SK-N-SH (cell line): Measurements from ENCODE around the gene FRA10AC1. TPM values are rescaled to one million over a fixed set of nuclear protein-coding genes. Genes with fewer than 3 reads are reported as not detected.

Source experiments
- CTCF ChIA-PET: fragments of 300-600, 350-600 bp; formaldehyde crosslinking; extraction: SDS; loops from one replicate; lab custom pipeline; 2021; lab: Yijun Ruan, JAX
- POLR2A ChIA-PET: fragments of 350-600 bp; sonication (Branson Sonifier 250); formaldehyde crosslinking; extraction: SDS; loops from one replicate; lab custom pipeline; 2020; ENCODE audit warnings: antibody characterized with exemption, inconsistent platforms; lab: Yijun Ruan, JAX
- DNase-seq: peaks from one replicate; pipeline ENCODE4 v3.0.0; 2012
- H2AFZ ChIP-seq: fragments of 200-600 bp; sonication (generic); 2 replicates; pipeline ENCODE4 v1.8.1; 2016; ENCODE audit warnings: antibody characterized with exemption, mild to moderate bottlenecking, low read depth
- H3F3A ChIP-seq: fragments of 200-600 bp; sonication (generic); replicated peaks from 2 replicates; pipeline ENCODE3; 2016; ENCODE audit warnings: antibody characterized with exemption, mild to moderate bottlenecking; ENCODE audit not compliant: insufficient read depth
- H3K27ac ChIP-seq, 2 experiments: fragments of 200-500 bp in 1 of 2; fragments of 200-600 bp in 1 of 2; sonication (Bioruptor generic) in 1 of 2; sonication (generic), shearing (Covaris generic) in 1 of 2; 2 replicates each; pipeline versions ENCODE4 v1.5.1 to v1.6.1; 2014 to 2016; ENCODE audit warnings: low read depth in 2 of 2, inconsistent platforms in 1 of 2, low read length in 1 of 2, mild to moderate bottlenecking in 1 of 2, mixed read lengths in 1 of 2
- H3K27me3 ChIP-seq: fragments of 200-600 bp; sonication (generic), shearing (Covaris generic); 2 replicates; pipeline ENCODE4 v1.6.1; 2016; ENCODE audit warnings: mixed run types; ENCODE audit not compliant: insufficient read depth
- H3K36me3 ChIP-seq, 2 experiments: fragments of 200-500 bp in 1 of 2; fragments of 200-600 bp in 1 of 2; sonication (Bioruptor generic) in 1 of 2; sonication (generic) in 1 of 2; replicated peaks in 1 of 2; 2 replicates each; pipeline versions ENCODE3 to v1.5.1; 2014 to 2016; ENCODE audit warnings: low read length in 1 of 2, mild to moderate bottlenecking in 1 of 2; ENCODE audit not compliant: insufficient read depth in 2 of 2, control insufficient read depth in 1 of 2
- H3K4me1 ChIP-seq, 2 experiments: fragments of 200-500 bp in 1 of 2; fragments of 200-600 bp in 1 of 2; sonication (Bioruptor generic) in 1 of 2; sonication (generic), shearing (Covaris generic) in 1 of 2; 2 replicates each; pipeline versions ENCODE4 v1.5.1 to v1.6.1; 2014 to 2016; ENCODE audit warnings: low read depth in 1 of 2, low read length in 1 of 2, mixed run types in 1 of 2; ENCODE audit not compliant: insufficient read depth in 2 of 2, control insufficient read depth in 1 of 2
- H3K4me2 ChIP-seq: fragments of 200-600 bp; sonication (generic), shearing (Covaris generic); 2 replicates; pipeline ENCODE4 v1.6.1; 2017; ENCODE audit warnings: mixed run types
- H3K4me3 ChIP-seq, 2 experiments: fragments of 200-500 bp in 1 of 2; fragments of 200-600 bp in 1 of 2; sonication (Bioruptor generic) in 1 of 2; sonication (generic), shearing (Covaris generic) in 1 of 2; 2 replicates each; pipeline versions ENCODE4 v1.5.1 to v1.8.1; 2014 to 2016; ENCODE audit warnings: low read depth in 2 of 2, inconsistent platforms in 1 of 2, low read length in 1 of 2, mild to moderate bottlenecking in 1 of 2, mixed read lengths in 1 of 2, moderate library complexity in 1 of 2
- H3K79me2 ChIP-seq: fragments of 200-600 bp; sonication (generic); 2 replicates; pipeline ENCODE4 v1.8.1; 2017; ENCODE audit warnings: mild to moderate bottlenecking; ENCODE audit not compliant: insufficient read depth
- H3K9ac ChIP-seq: fragments of 200-600 bp; sonication (generic); 2 replicates; pipeline ENCODE4 v1.6.1; 2017; ENCODE audit warnings: mixed run types
- H3K9me2 ChIP-seq: fragments of 200-600 bp; sonication (generic); 2 replicates; pipeline ENCODE4 v1.6.1; 2017; ENCODE audit warnings: mixed run types
- H3K9me3 ChIP-seq: fragments of 200-600 bp; sonication (generic); 2 replicates; pipeline ENCODE4 v1.6.1; 2017; ENCODE audit warnings: mixed run types, mild to moderate bottlenecking, moderate library complexity
- H4K20me1 ChIP-seq: fragments of 200-600 bp; sonication (generic); 2 replicates; pipeline ENCODE4 v1.6.1; 2017; ENCODE audit warnings: mild to moderate bottlenecking, mixed run types; ENCODE audit not compliant: insufficient read depth
- CHD2 ChIP-seq: fragments of 150-350 bp; IDR thresholded peaks from 2 replicates; pipeline ENCODE4 v1.6.1; 2018; ENCODE audit warnings: low read length; ENCODE audit not compliant: partially characterized antibody
- EZH2phosphoT487 ChIP-seq: fragments of 200-600 bp; sonication (generic); IDR thresholded peaks from 2 replicates; pipeline ENCODE4 v1.6.1; 2017; ENCODE audit warnings: low read depth, mixed run types, mild to moderate bottlenecking, antibody characterized with exemption, moderate library complexity, borderline replicate concordance
- IRF3 ChIP-seq: fragments of 150-350 bp; IDR thresholded peaks from 2 replicates; pipeline ENCODE4 v1.6.1; 2016; ENCODE audit warnings: mild to moderate bottlenecking, low read depth, low read length
- MAX ChIP-seq: IDR thresholded peaks from 2 replicates; pipeline ENCODE4 v1.4.0; 2012; ENCODE audit warnings: low read depth
- MEF2A ChIP-seq: IDR thresholded peaks from 2 replicates; pipeline ENCODE4 v1.4.0; 2012; ENCODE audit warnings: low read depth, borderline replicate concordance
- MXI1 ChIP-seq: IDR thresholded peaks from 2 replicates; pipeline ENCODE4 v1.6.1; 2012; ENCODE audit warnings: mild to moderate bottlenecking, low read depth, low read length, improper control_type of control experiment
- NFIC ChIP-seq: IDR thresholded peaks from 2 replicates; pipeline ENCODE4 v1.4.0; 2012; ENCODE audit warnings: borderline replicate concordance
- NRF1 ChIP-seq: IDR thresholded peaks from 2 replicates; pipeline ENCODE4 v1.6.1; 2012; ENCODE audit warnings: low read depth, mild to moderate bottlenecking, low read length
- PBX3 ChIP-seq: IDR thresholded peaks from 2 replicates; pipeline ENCODE4; 2012
- POLR2AphosphoS5 ChIP-seq: IDR thresholded peaks from 2 replicates; pipeline ENCODE4 v1.6.1; 2012; ENCODE audit warnings: low read depth, low read length
- REST ChIP-seq: IDR thresholded peaks from 2 replicates; pipeline ENCODE4 v1.6.1; 2012; ENCODE audit warnings: mild to moderate bottlenecking, low read depth, low read length, moderate library complexity
- RFX5 ChIP-seq: IDR thresholded peaks from 2 replicates; pipeline ENCODE4 v1.6.1; 2012; ENCODE audit warnings: mild to moderate bottlenecking, improper control_type of control experiment, low read length
- RXRA ChIP-seq: IDR thresholded peaks from 2 replicates; pipeline ENCODE4 v1.4.0; 2012; ENCODE audit warnings: low read depth, mild to moderate bottlenecking, borderline replicate concordance
- TCF12 ChIP-seq: IDR thresholded peaks from 2 replicates; pipeline ENCODE4 v1.4.0; 2012
- TEAD4 ChIP-seq: IDR thresholded peaks from 2 replicates; pipeline ENCODE4 v1.4.0; 2012; ENCODE audit warnings: mild to moderate bottlenecking, borderline replicate concordance; ENCODE audit not compliant: insufficient read depth
- USF1 ChIP-seq: IDR thresholded peaks from 2 replicates; pipeline ENCODE4 v1.4.0; 2012; ENCODE audit warnings: low read depth, borderline replicate concordance
- ZBTB33 ChIP-seq: IDR thresholded peaks from 2 replicates; pipeline ENCODE4 v1.4.0; 2012; ENCODE audit warnings: low read depth, borderline replicate concordance
- polyA plus RNA-seq, 3 experiments: library from polyadenylated mRNA; depleted of rRNA; stranded (reverse); fragments of >200 nt; gene quantifications; 2 replicates each; pipeline ENCODE4 v1.2.3, GENCODE V29; 2012

FRA10AC1 gene
- polyA plus RNA-seq, 1 of the 3 experiments (the other 2 are of a cell fraction) = 3.9 TPM

- TF ChIP-seq USF1 (no peak), NRF1 (no peak), RFX5 (no peak)
Observed at GRCh38 chr10:93710333-93710909, 8.0 kb upstream of the FRA10AC1 start (continued).

GRCh38 chr10:93707623-93708022 lies 5.2 kb upstream of the FRA10AC1 start:
- ChIA-PET POLR2A (no interaction called here), CTCF (no interaction called here)
- H3K4me3 ChIP-seq = no peak overlapping the region
- H3K27ac ChIP-seq = no peak overlapping the region
- H2AFZ ChIP-seq = no peak overlapping the region
- no peaks in the 10 kb centered on the region for H3K36me3 ChIP-seq
- H3K9me3 ChIP-seq = no peaks in the 10 kb centered on the region
- no peak for DNase-seq
- TF ChIP-seq MEF2A (no peak), TCF12 (no peak), POLR2AphosphoS5 (no peak), REST (no peak), EZH2phosphoT487 (no peak), TEAD4 (no peak), MAX (no peak), MXI1 (no peak), IRF3 (no peak), PBX3 (no peak), RXRA (no peak), USF1 (no peak), ZBTB33 (no peak), CHD2 (no peak), NFIC (no peak)
- no peak overlapping the region for H3K4me2 ChIP-seq
- no peak overlapping the region for H3K9ac ChIP-seq
- H3K79me2 ChIP-seq = no peaks in the 10 kb centered on the region
- H4K20me1 ChIP-seq = no peaks in the 10 kb centered on the region
- H3K4me1 ChIP-seq = peaks cover 0 to 12% of the 10 kb centered on the region in 2 experiments; a peak in 2 of 4 replicates
- H3K27me3 ChIP-seq = no peaks in the 10 kb centered on the region
- no peaks in the 10 kb centered on the region for H3K9me2 ChIP-seq
- H3F3A ChIP-seq = peaks cover 6% of the 10 kb centered on the region
